Peyer's patch (tissue), 4 donors: Measurements from ENCODE around the gene HCN2. TPM values are rescaled to one million over a fixed set of nuclear protein-coding genes. Genes with fewer than 3 reads are reported as not detected.

Source experiments
- DNase-seq, 3 donors: peaks; one replicate each; pipeline ENCODE4 v3.0.0-alpha.2; 2017 to 2019
- H3K27ac ChIP-seq, 4 donors: fragments of 200-600 bp; sonication (generic); one replicate each; pipeline ENCODE4 v1.5.1; 2016 to 2019
- H3K27me3 ChIP-seq, 2 donors: fragments of 200-600 bp; sonication (generic); one replicate each; pipeline ENCODE4 v1.5.1; 2019
- H3K36me3 ChIP-seq, 3 donors: fragments of 200-600 bp; sonication (generic); one replicate each; pipeline ENCODE4 v1.5.1; 2016 to 2019
- H3K4me1 ChIP-seq, 4 donors: fragments of 200-600 bp; sonication (generic); one replicate each; pipeline ENCODE4 v1.5.1; 2016 to 2019
- H3K4me3 ChIP-seq, 4 donors: fragments of 200-600 bp; sonication (generic); 1 replicate in 3 of 4; 2 replicates in 1 of 4; pipeline ENCODE4 v1.5.1; 2016 to 2019; ENCODE audit warnings: mild to moderate bottlenecking in 1 of 4
- H3K9me3 ChIP-seq, 4 donors: fragments of 200-600 bp; sonication (generic); one replicate each; pipeline ENCODE4 v1.5.1; 2016 to 2019; ENCODE audit warnings: mild to moderate bottlenecking in 1 of 4
- CTCF ChIP-seq, 6 experiments: fragments of 450-650 bp in 4 of 6; fragments of 200-600 bp in 2 of 6; sonication (generic) in 1 of 6; IDR thresholded peaks; one replicate each; pipeline ENCODE4 v1.5.1; 2017 to 2019; ENCODE audit warnings: antibody characterized with exemption in 6 of 6, mild to moderate bottlenecking in 3 of 6, moderate library complexity in 1 of 6
- POLR2A ChIP-seq, 2 donors: fragments of 450-650 bp; IDR thresholded peaks; one replicate each; pipeline ENCODE4 v1.5.1; 2017; ENCODE audit warnings: antibody characterized with exemption in 2 of 2, mild to moderate bottlenecking in 2 of 2, moderate library complexity in 2 of 2
- total RNA-seq, 4 donors: library from RNA; depleted of rRNA; stranded (reverse); fragments of >200 nt; gene quantifications; one replicate each; pipeline ENCODE4 v1.1.0, GENCODE V29; 2016

HCN2 gene
- total RNA-seq, 4 donors from 2014 or later: not detected

DNA sequence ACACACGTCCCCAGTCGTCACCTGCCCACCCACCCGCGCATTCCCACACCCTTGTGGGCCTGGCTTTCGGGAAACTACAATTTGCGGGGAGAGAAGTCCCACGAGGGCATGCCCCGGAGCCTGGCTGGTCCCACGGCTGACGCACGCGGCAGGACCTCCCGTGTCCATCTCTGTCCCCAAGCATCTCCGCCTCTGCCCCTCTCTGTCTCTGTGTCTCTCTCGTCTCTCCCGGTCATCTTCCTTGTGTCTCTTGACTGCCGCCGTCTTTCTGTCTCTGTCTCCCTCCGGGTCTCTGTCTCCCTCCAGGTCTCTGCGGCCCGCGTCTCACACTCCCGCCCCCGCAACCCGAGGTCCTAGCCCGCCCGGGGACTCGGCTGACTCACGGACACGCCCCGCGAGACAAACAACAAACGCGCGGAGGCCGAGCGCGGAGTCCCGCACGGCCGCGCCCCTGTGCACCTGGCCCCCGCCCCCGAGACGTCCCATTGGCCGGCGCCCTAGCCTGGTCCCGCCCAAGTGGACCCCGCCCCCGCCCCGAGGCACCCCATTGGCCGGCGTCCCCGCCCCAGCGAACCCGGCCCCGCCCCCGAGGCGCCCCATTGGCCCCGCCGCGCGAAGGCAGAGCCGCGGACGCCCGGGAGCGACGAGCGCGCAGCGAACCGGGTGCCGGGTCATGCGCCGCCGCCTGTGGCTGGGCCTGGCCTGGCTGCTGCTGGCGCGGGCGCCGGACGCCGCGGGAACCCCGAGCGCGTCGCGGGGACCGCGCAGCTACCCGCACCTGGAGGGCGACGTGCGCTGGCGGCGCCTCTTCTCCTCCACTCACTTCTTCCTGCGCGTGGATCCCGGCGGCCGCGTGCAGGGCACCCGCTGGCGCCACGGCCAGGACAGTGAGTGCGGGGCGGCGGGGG is 49.8 kb downstream of the HCN2 start, which contains the start of gene FGF22:
Gene FGF22 (plus strand): TSS at position 627 of the 908 bp plus-strand sequence. CDS start 47 bp downstream, at position 674.
- Histone ChIP-seq H3K27ac (peak within 1 kb of the TSS in 1 of 4 donors; percentile 52), H3K27me3 (no peaks in the 10 kb centered on the region), H3K4me3 (peak within 1 kb of the TSS; percentile 40 to 64 (median 56)), H3K4me1 (peaks cover 0 to 21% (median 5%) of the 10 kb centered on the region in 4 donors), H3K36me3 (no peaks in the 10 kb centered on the region), H3K9me3 (no peaks in the 10 kb centered on the region)
- DNase-seq: peak; percentile 95 to 99 (median 98)
- TF ChIP-seq CTCF (IDR thresholded peaks at IDR 0.05) (peak in 2 of 6 experiments; percentile 14 to 38), POLR2A (IDR thresholded peaks at IDR 0.05) (no peak)

DNA sequence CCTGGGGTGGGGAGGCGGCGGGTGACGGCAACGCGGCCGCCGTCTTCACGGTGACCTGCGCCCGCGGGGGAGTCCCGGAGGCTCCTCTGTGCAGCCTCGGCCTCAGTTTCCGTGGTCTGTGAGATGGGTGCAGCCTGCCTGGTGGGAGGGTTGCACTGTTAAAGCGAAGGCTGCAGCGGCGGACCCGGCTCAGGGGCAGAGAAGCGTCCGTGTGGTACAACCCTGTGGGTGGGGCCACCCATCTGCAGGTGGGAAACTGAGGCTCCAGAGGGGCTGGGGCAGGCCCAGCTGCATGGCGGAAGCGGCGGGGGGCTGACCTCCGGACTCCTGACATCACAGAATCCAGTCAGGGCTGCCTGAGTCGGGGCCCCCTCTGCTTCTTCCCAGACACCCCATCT is 50.5 kb downstream of the HCN2 start:
- Histone ChIP-seq H3K4me1 (peaks cover 0 to 21% (median 5%) of the 10 kb centered on the region in 4 donors), H3K27ac (peak overlapping the region in 1 of 4 donors; percentile 52), H3K9me3 (no peaks in the 10 kb centered on the region), H3K36me3 (peaks cover 0 to 6% (median 0%) of the 10 kb centered on the region in 3 donors), H3K4me3 (peak overlapping the region; percentile 40 to 64 (median 56)), H3K27me3 (no peaks in the 10 kb centered on the region)
- TF ChIP-seq POLR2A (IDR thresholded peaks at IDR 0.05) (no peak), CTCF (IDR thresholded peaks at IDR 0.05) (no peak)
- DNase-seq: no peak

DNA sequence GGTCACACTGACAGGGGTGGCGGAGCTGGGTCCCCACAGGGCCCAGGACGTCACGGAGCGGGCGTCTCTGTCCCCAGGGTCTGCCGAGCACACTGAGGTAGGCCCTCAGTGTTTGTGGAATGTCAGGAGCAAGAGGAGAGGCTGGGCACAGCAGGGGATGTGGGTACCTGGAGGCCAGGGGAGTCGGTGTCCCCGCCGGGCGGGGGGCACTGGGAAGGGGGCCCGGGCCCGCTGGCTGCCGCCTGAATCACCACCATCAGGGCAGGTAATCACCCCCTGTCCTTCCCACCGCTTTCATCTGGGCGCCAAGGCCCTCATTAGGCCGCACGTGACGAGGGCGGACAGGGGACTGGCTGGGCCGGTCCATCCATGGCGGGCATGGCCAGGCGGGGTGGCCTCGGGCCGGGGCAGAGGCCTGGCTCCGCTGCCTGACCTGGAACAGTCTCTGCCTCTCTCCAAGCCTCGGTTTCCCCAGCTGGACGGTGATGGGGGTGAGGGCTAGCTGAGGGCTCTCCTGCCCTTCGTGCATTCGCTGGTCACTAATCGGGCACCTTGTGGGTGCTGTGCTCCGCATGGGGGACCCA is 51.0 kb downstream of the HCN2 start:
- Histone ChIP-seq H3K27me3 (no peaks in the 10 kb centered on the region), H3K27ac (no peak overlapping the region), H3K4me1 (peaks cover 0 to 21% (median 5%) of the 10 kb centered on the region in 4 donors), H3K36me3 (peaks cover 0 to 7% (median 0%) of the 10 kb centered on the region in 3 donors), H3K4me3 (no peak overlapping the region), H3K9me3 (no peaks in the 10 kb centered on the region)
- TF ChIP-seq CTCF (IDR thresholded peaks at IDR 0.05): no peak
- TF ChIP-seq POLR2A (IDR thresholded peaks at IDR 0.05): no peak
- no peak for DNase-seq

- no peaks in the 10 kb centered on the region for H3K27me3 ChIP-seq
- peaks cover 0 to 17% (median 0%) of the 10 kb centered on the region in 3 donors for H3K36me3 ChIP-seq
- H3K27ac ChIP-seq: no peak overlapping the region
- TF ChIP-seq CTCF (IDR thresholded peaks at IDR 0.05) (no peak), POLR2A (IDR thresholded peaks at IDR 0.05) (no peak)
- DNase-seq: no peak
- no peak overlapping the region for H3K4me3 ChIP-seq
- peaks cover 0 to 21% (median 5%) of the 10 kb centered on the region in 4 donors for H3K4me1 ChIP-seq
- no peaks in the 10 kb centered on the region for H3K9me3 ChIP-seq
Measured at GRCh38 chr19:641702-642101, 52.0 kb downstream of the HCN2 start.

DNA sequence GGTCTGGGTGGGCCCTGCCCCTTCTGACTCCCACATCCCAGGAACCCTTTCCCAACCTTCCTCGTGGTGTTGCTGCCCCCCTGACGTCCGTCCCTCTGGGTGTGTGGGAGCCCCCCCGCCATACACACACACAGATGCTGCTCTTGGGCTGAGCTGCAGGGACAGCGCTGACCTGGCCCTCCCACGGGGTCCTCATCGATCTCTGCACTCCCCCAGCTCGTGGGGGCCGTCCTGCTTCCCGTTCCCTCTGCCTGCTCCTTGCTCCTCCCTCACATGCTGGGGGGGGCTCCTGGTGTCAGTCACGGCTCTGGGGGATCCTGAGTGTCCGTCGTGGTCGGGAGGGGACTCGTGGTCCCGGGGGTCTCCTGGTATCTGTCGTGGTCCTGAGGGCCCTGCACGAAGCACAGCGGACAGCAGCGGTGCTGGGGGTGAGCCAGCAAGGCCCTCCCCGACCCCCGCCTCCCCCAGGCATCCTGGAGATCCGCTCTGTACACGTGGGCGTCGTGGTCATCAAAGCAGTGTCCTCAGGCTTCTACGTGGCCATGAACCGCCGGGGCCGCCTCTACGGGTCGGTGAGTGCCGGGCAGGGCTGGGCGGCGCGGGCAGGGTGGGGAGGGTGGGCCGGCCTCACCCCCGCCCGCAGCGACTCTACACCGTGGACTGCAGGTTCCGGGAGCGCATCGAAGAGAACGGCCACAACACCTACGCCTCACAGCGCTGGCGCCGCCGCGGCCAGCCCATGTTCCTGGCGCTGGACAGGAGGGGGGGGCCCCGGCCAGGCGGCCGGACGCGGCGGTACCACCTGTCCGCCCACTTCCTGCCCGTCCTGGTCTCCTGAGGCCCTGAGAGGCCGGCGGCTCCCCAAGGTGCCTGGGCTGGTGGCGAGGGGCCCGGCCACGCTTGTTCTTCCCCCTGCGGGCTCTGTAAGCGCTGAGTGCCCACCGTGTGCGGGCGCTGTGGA is 53.4 kb downstream of the HCN2 start:
- no peak overlapping the region for H3K4me3 ChIP-seq
- no peaks in the 10 kb centered on the region for H3K27me3 ChIP-seq
- no peak for TF ChIP-seq CTCF (IDR thresholded peaks at IDR 0.05)
- TF ChIP-seq POLR2A (IDR thresholded peaks at IDR 0.05): no peak
- no peak overlapping the region for H3K27ac ChIP-seq
- peaks cover 0 to 21% (median 5%) of the 10 kb centered on the region in 4 donors for H3K4me1 ChIP-seq
- DNase-seq: no peak
- no peaks in the 10 kb centered on the region for H3K9me3 ChIP-seq
- peaks cover 0 to 31% (median 0%) of the 10 kb centered on the region in 3 donors for H3K36me3 ChIP-seq
